ENCODE results near the gene COL21A1.

The COL21A1 gene

GRCh38 chr6:56109149-56109548, 138.2 kb downstream of the COL21A1 start:
- DNase-seq: no peak
- H4K8ac ChIP-seq (ENCODE audit: low read depth, low read length): no peak overlapping the region
- H2BK5ac ChIP-seq (ENCODE audit: low read length): no peak overlapping the region
- no peak overlapping the region for H3K4ac ChIP-seq (ENCODE audit: low read depth, low read length)
- no peaks in the 10 kb centered on the region for H3K27me3 ChIP-seq (ENCODE audit: insufficient read depth, low read length, poor library complexity)
- H3K4me2 ChIP-seq (ENCODE audit: low read length): no peak overlapping the region
- H2BK15ac ChIP-seq (replicated peaks; ENCODE audit: low read depth): no peak overlapping the region
- no peaks in the 10 kb centered on the region for H3K79me1 ChIP-seq (ENCODE audit: low read length)
- no peaks in the 10 kb centered on the region for H3K4me1 ChIP-seq (ENCODE audit: control insufficient read depth, low read depth, low read length)
- H2BK120ac ChIP-seq (ENCODE audit: low read depth, low read length): no peak overlapping the region
- no peak overlapping the region for H4K5ac ChIP-seq (ENCODE audit: low read length)
- H3K27ac ChIP-seq (ENCODE audit: low read depth, low read length): no peak overlapping the region
- no peak overlapping the region for H3K9ac ChIP-seq (ENCODE audit: low read length)
- no peaks in the 10 kb centered on the region for H3K79me2 ChIP-seq (ENCODE audit: control insufficient read depth, insufficient read depth, low read length)
- no peak overlapping the region for H3K56ac ChIP-seq (ENCODE audit: low read length)
- H2AK5ac ChIP-seq (ENCODE audit: low read length): no peak overlapping the region
- no peak overlapping the region for H3K23ac ChIP-seq (ENCODE audit: low read length)
- no peak overlapping the region for H3K18ac ChIP-seq (ENCODE audit: low read length)
- no peak overlapping the region for H3K4me3 ChIP-seq (ENCODE audit: low read length)
- no peaks in the 10 kb centered on the region for H3K36me3 ChIP-seq (ENCODE audit: control insufficient read depth, insufficient read depth, low read length)

GRCh38 chr6:56106231-56106630, 141.1 kb downstream of the COL21A1 start:
- Histone ChIP-seq H3K36me3 (ENCODE audit: control insufficient read depth, insufficient read depth, low read length) (no peaks in the 10 kb centered on the region), H3K4me2 (ENCODE audit: low read length) (no peak overlapping the region), H3K18ac (ENCODE audit: low read length) (no peak overlapping the region), H3K79me2 (ENCODE audit: control insufficient read depth, insufficient read depth, low read length) (no peaks in the 10 kb centered on the region), H3K27me3 (ENCODE audit: insufficient read depth, low read length, poor library complexity) (no peaks in the 10 kb centered on the region), H2BK15ac (replicated peaks; ENCODE audit: low read depth) (no peak overlapping the region), H2BK120ac (ENCODE audit: low read depth, low read length) (no peak overlapping the region), H3K4me1 (ENCODE audit: control insufficient read depth, low read depth, low read length) (no peaks in the 10 kb centered on the region), H3K56ac (ENCODE audit: low read length) (no peak overlapping the region), H2AK5ac (ENCODE audit: low read length) (no peak overlapping the region), H3K4ac (ENCODE audit: low read depth, low read length) (no peak overlapping the region), H3K9ac (ENCODE audit: low read length) (no peak overlapping the region), H4K5ac (ENCODE audit: low read length) (no peak overlapping the region), H3K23ac (ENCODE audit: low read length) (no peak overlapping the region), H3K4me3 (ENCODE audit: low read length) (no peak overlapping the region), H3K79me1 (ENCODE audit: low read length) (no peaks in the 10 kb centered on the region), H2BK5ac (ENCODE audit: low read length) (no peak overlapping the region), H4K8ac (ENCODE audit: low read depth, low read length) (no peak overlapping the region), H3K27ac (ENCODE audit: low read depth, low read length) (no peak overlapping the region)
- no peak for DNase-seq
- WGBS (ENCODE audit: extremely low coverage, insufficient coverage, low lambda C conversion rate): no CpG with 5 or more reads among the region's 1 CpG

- WGBS (ENCODE audit: extremely low coverage, insufficient coverage, low lambda C conversion rate): 100% methylated on average over 1 of the region's 2 CpGs
- H3K79me2 ChIP-seq (ENCODE audit: control insufficient read depth, insufficient read depth, low read length): no peaks in the 10 kb centered on the region
- no peak overlapping the region for H3K27ac ChIP-seq (ENCODE audit: low read depth, low read length)
- no peak overlapping the region for H2BK120ac ChIP-seq (ENCODE audit: low read depth, low read length)
- H4K8ac ChIP-seq (ENCODE audit: low read depth, low read length): no peak overlapping the region
- H3K4me1 ChIP-seq (ENCODE audit: control insufficient read depth, low read depth, low read length): no peaks in the 10 kb centered on the region
- H3K18ac ChIP-seq (ENCODE audit: low read length): no peak overlapping the region
- no peak overlapping the region for H3K9ac ChIP-seq (ENCODE audit: low read length)
- no peaks in the 10 kb centered on the region for H3K79me1 ChIP-seq (ENCODE audit: low read length)
- no peak overlapping the region for H2AK5ac ChIP-seq (ENCODE audit: low read length)
- H3K27me3 ChIP-seq (ENCODE audit: insufficient read depth, low read length, poor library complexity): no peaks in the 10 kb centered on the region
- DNase-seq: no peak
- H3K4me3 ChIP-seq (ENCODE audit: low read length): no peak overlapping the region
- no peak overlapping the region for H3K4me2 ChIP-seq (ENCODE audit: low read length)
- H3K4ac ChIP-seq (ENCODE audit: low read depth, low read length): no peak overlapping the region
- no peak overlapping the region for H4K5ac ChIP-seq (ENCODE audit: low read length)
- no peak overlapping the region for H3K56ac ChIP-seq (ENCODE audit: low read length)
- H2BK15ac ChIP-seq (replicated peaks; ENCODE audit: low read depth): no peak overlapping the region
- no peak overlapping the region for H3K23ac ChIP-seq (ENCODE audit: low read length)
- H2BK5ac ChIP-seq (ENCODE audit: low read length): no peak overlapping the region
- no peaks in the 10 kb centered on the region for H3K36me3 ChIP-seq (ENCODE audit: control insufficient read depth, insufficient read depth, low read length)
Observed at GRCh38 chr6:56104591-56104990, 142.8 kb downstream of the COL21A1 start.

GRCh38 chr6:56102216-56102615, 145.2 kb downstream of the COL21A1 start:
- no peak for DNase-seq
- Histone ChIP-seq H3K4me3 (ENCODE audit: low read length) (no peak overlapping the region), H2BK15ac (replicated peaks; ENCODE audit: low read depth) (no peak overlapping the region), H2BK5ac (ENCODE audit: low read length) (no peak overlapping the region), H3K56ac (ENCODE audit: low read length) (no peak overlapping the region), H3K27ac (ENCODE audit: low read depth, low read length) (no peak overlapping the region), H3K4me2 (ENCODE audit: low read length) (no peak overlapping the region), H3K36me3 (ENCODE audit: control insufficient read depth, insufficient read depth, low read length) (no peaks in the 10 kb centered on the region), H3K79me1 (ENCODE audit: low read length) (no peaks in the 10 kb centered on the region), H4K8ac (ENCODE audit: low read depth, low read length) (no peak overlapping the region), H3K4me1 (ENCODE audit: control insufficient read depth, low read depth, low read length) (no peaks in the 10 kb centered on the region), H3K9ac (ENCODE audit: low read length) (no peak overlapping the region), H3K18ac (ENCODE audit: low read length) (no peak overlapping the region), H3K23ac (ENCODE audit: low read length) (no peak overlapping the region), H4K5ac (ENCODE audit: low read length) (no peak overlapping the region), H3K79me2 (ENCODE audit: control insufficient read depth, insufficient read depth, low read length) (no peaks in the 10 kb centered on the region), H2BK120ac (ENCODE audit: low read depth, low read length) (no peak overlapping the region), H3K27me3 (ENCODE audit: insufficient read depth, low read length, poor library complexity) (no peaks in the 10 kb centered on the region), H2AK5ac (ENCODE audit: low read length) (no peak overlapping the region), H3K4ac (ENCODE audit: low read depth, low read length) (no peak overlapping the region)
- no CpG with 5 or more reads among the region's 1 CpG for WGBS (ENCODE audit: extremely low coverage, insufficient coverage, low lambda C conversion rate)

- Histone ChIP-seq H3K27ac (ENCODE audit: low read depth, low read length) (no peak overlapping the region), H2AK5ac (ENCODE audit: low read length) (no peak overlapping the region), H4K5ac (ENCODE audit: low read length) (no peak overlapping the region), H3K36me3 (ENCODE audit: control insufficient read depth, insufficient read depth, low read length) (no peaks in the 10 kb centered on the region), H3K23ac (ENCODE audit: low read length) (no peak overlapping the region), H3K4me2 (ENCODE audit: low read length) (no peak overlapping the region), H3K18ac (ENCODE audit: low read length) (no peak overlapping the region), H3K4ac (ENCODE audit: low read depth, low read length) (no peak overlapping the region), H2BK15ac (replicated peaks; ENCODE audit: low read depth) (no peak overlapping the region), H3K27me3 (ENCODE audit: insufficient read depth, low read length, poor library complexity) (no peaks in the 10 kb centered on the region), H3K4me1 (ENCODE audit: control insufficient read depth, low read depth, low read length) (no peaks in the 10 kb centered on the region), H2BK120ac (ENCODE audit: low read depth, low read length) (no peak overlapping the region), H3K56ac (ENCODE audit: low read length) (no peak overlapping the region), H2BK5ac (ENCODE audit: low read length) (no peak overlapping the region), H3K9ac (ENCODE audit: low read length) (no peak overlapping the region), H3K79me2 (ENCODE audit: control insufficient read depth, insufficient read depth, low read length) (no peaks in the 10 kb centered on the region), H3K79me1 (ENCODE audit: low read length) (no peaks in the 10 kb centered on the region), H4K8ac (ENCODE audit: low read depth, low read length) (no peak overlapping the region), H3K4me3 (ENCODE audit: low read length) (no peak overlapping the region)
- no peak for DNase-seq
- WGBS (ENCODE audit: extremely low coverage, insufficient coverage, low lambda C conversion rate): no CpG with 5 or more reads among the region's 4 CpGs
Observed at GRCh38 chr6:56101141-56101553, 146.2 kb downstream of the COL21A1 start.

- Histone ChIP-seq H3K4ac (ENCODE audit: low read depth, low read length) (no peak overlapping the region), H3K18ac (ENCODE audit: low read length) (no peak overlapping the region), H2BK15ac (replicated peaks; ENCODE audit: low read depth) (no peak overlapping the region), H3K9ac (ENCODE audit: low read length) (no peak overlapping the region), H4K5ac (ENCODE audit: low read length) (no peak overlapping the region), H3K79me1 (ENCODE audit: low read length) (no peaks in the 10 kb centered on the region), H3K56ac (ENCODE audit: low read length) (no peak overlapping the region), H3K23ac (ENCODE audit: low read length) (no peak overlapping the region), H2BK120ac (ENCODE audit: low read depth, low read length) (no peak overlapping the region), H3K79me2 (ENCODE audit: control insufficient read depth, insufficient read depth, low read length) (no peaks in the 10 kb centered on the region), H3K4me3 (ENCODE audit: low read length) (no peak overlapping the region), H2AK5ac (ENCODE audit: low read length) (no peak overlapping the region), H3K36me3 (ENCODE audit: control insufficient read depth, insufficient read depth, low read length) (no peaks in the 10 kb centered on the region), H3K27ac (ENCODE audit: low read depth, low read length) (no peak overlapping the region), H2BK5ac (ENCODE audit: low read length) (no peak overlapping the region), H3K4me1 (ENCODE audit: control insufficient read depth, low read depth, low read length) (no peaks in the 10 kb centered on the region), H3K27me3 (ENCODE audit: insufficient read depth, low read length, poor library complexity) (no peaks in the 10 kb centered on the region), H3K4me2 (ENCODE audit: low read length) (no peak overlapping the region), H4K8ac (ENCODE audit: low read depth, low read length) (no peak overlapping the region)
- no CpG with 5 or more reads among the region's 2 CpGs for WGBS (ENCODE audit: extremely low coverage, insufficient coverage, low lambda C conversion rate)
- DNase-seq: no peak
Observed at GRCh38 chr6:56096946-56097621, 150.3 kb downstream of the COL21A1 start.
